K562 (cell line): ENCODE results near the gene FRMD3. TPM values are rescaled to one million over a fixed set of nuclear protein-coding genes. Genes with fewer than 3 reads are reported as not detected.

ENCODE experiments used
- ATAC-seq: fragments of 200-7000 bp; cut with Tn5 transposase; 3 replicates; pipeline ENCODE4 v1.9.1; 2020; ENCODE audit warnings: moderate library complexity
- BruUV-seq: library from RNA; stranded (reverse); fragments of 400-500 nt; replicated peaks from 2 replicates; lab custom pipeline; 2021; lab: Mats Ljungman, UMichigan
- CTCF ChIA-PET: fragments of 300-600 bp; formaldehyde crosslinking; extraction: SDS; loops from one replicate; lab custom pipeline; 2021; ENCODE audit warnings: low intra/inter-chr PET ratio; lab: Yijun Ruan, JAX
- POLR2A ChIA-PET: fragments of 300-600, 350-650 bp; sonication (Branson Sonifier 250); formaldehyde crosslinking; extraction: SDS; loops from one replicate; lab custom pipeline; 2021; ENCODE audit warnings: antibody characterized with exemption, inconsistent platforms; lab: Yijun Ruan, JAX
- DNase-seq, 4 experiments: peaks; one replicate each; pipeline versions ENCODE4 v3.0.0 to v3.0.0-alpha.2; 2011 to 2018; ENCODE audit warnings: low spot score in 3 of 4, mixed read lengths in 3 of 4; ENCODE audit errors: extremely low read depth in 1 of 4
- FAIRE-seq: peaks from 2 replicates; lab custom pipeline; 2011; peaks lifted over from hg19 to GRCh38; lab: Jason Lieb, UNC
- H2AFZ ChIP-seq: 2 replicates; pipeline ENCODE4 v1.6.0; 2011; ENCODE audit warnings: low read depth, low read length, control low read depth, inconsistent platforms
- H3K27ac ChIP-seq: fragments of 200-600 bp; 3 replicates; pipeline ENCODE4 v1.8.0; 2011; ENCODE audit warnings: low read depth, mild to moderate bottlenecking, control low read depth, inconsistent platforms, low read length, moderate library complexity, mixed read lengths; ENCODE audit errors: extremely low read depth
- H3K27me3 ChIP-seq, 2 experiments: fragments of 300-600 bp in 1 of 2; 2 replicates in 1 of 2; 3 replicates in 1 of 2; pipeline versions ENCODE4 v1.6.0 to v1.8.0; 2011; ENCODE audit warnings: inconsistent platforms in 2 of 2, low read length in 2 of 2, mild to moderate bottlenecking in 1 of 2, mixed read lengths in 1 of 2, moderate library complexity in 1 of 2; ENCODE audit not compliant: control insufficient read depth in 2 of 2, insufficient read depth in 2 of 2
- H3K36me3 ChIP-seq: fragments of 300-600 bp; 3 replicates; pipeline ENCODE4 v1.8.0; 2011; ENCODE audit warnings: mild to moderate bottlenecking, low read length, inconsistent platforms; ENCODE audit not compliant: control insufficient read depth, insufficient read depth
- H3K4me1 ChIP-seq, 2 experiments: fragments of 200-600 bp in 1 of 2; replicated peaks in 1 of 2; 2 replicates in 1 of 2; 3 replicates in 1 of 2; pipeline versions ENCODE4 v1.5.1 to v1.8.0; 2011; ENCODE audit warnings: inconsistent platforms in 2 of 2, low read length in 2 of 2, mild to moderate bottlenecking in 1 of 2, mixed read lengths in 1 of 2, moderate library complexity in 1 of 2; ENCODE audit not compliant: control insufficient read depth in 2 of 2, insufficient read depth in 2 of 2
- H3K4me2 ChIP-seq: 2 replicates; pipeline ENCODE4 v1.6.1; 2011; ENCODE audit warnings: low read length, control low read depth, inconsistent platforms, mixed read lengths; ENCODE audit not compliant: insufficient read depth
- H3K4me3 ChIP-seq: fragments of 200-600 bp; sonication (generic), shearing (Covaris generic); 2 replicates; pipeline ENCODE4 v1.5.1; 2016; ENCODE audit warnings: control low read depth, inconsistent platforms
- H3K79me2 ChIP-seq: fragments of 200-600 bp; 3 replicates; pipeline ENCODE4 v1.8.0; 2011; ENCODE audit warnings: low read length, inconsistent platforms; ENCODE audit not compliant: control insufficient read depth, insufficient read depth
- H3K9ac ChIP-seq, 2 experiments: 2 replicates each; pipeline versions ENCODE4 v1.6.0 to v1.6.1; 2011; ENCODE audit warnings: low read depth in 2 of 2, low read length in 2 of 2, control low read depth in 1 of 2, inconsistent platforms in 1 of 2, mild to moderate bottlenecking in 1 of 2, mixed read lengths in 1 of 2; ENCODE audit not compliant: insufficient read depth in 1 of 2
- H3K9me1 ChIP-seq: one replicate; pipeline ENCODE4 v1.6.0; 2011; ENCODE audit warnings: inconsistent platforms, mild to moderate bottlenecking, low read length, moderate library complexity; ENCODE audit not compliant: control insufficient read depth, insufficient read depth
- H3K9me3 ChIP-seq: replicated peaks from 2 replicates; pipeline ENCODE4 v1.5.1; 2011; ENCODE audit warnings: low read depth, low read length, inconsistent platforms; ENCODE audit not compliant: control insufficient read depth, insufficient read depth
- H4K20me1 ChIP-seq: replicated peaks from 2 replicates; pipeline ENCODE4 v1.6.1; 2011; ENCODE audit warnings: low read length, inconsistent platforms, mixed read lengths; ENCODE audit not compliant: control insufficient read depth, insufficient read depth
- E2F6 ChIP-seq, 2 experiments: IDR thresholded peaks; 2 replicates each; pipeline ENCODE4 v1.6.1; 2011; ENCODE audit warnings: borderline replicate concordance in 1 of 2, control low read depth in 1 of 2, low read depth in 1 of 2, low read length in 1 of 2, mild to moderate bottlenecking in 1 of 2, mixed read lengths in 1 of 2, moderate library complexity in 1 of 2; ENCODE audit not compliant: insufficient read depth in 1 of 2, insufficient read length in 1 of 2, poor library complexity in 1 of 2, severe bottlenecking in 1 of 2; ENCODE audit errors: extremely low read depth in 1 of 2
- KAT7 ChIP-seq: sonication (generic); formaldehyde crosslinking; IDR thresholded peaks from 2 replicates; pipeline ENCODE4 v1.8.0; 2022; ENCODE audit warnings: missing genetic modification reagents, mild to moderate bottlenecking, borderline replicate concordance
- KLF13 ChIP-seq: fragments of 450-650 bp; IDR thresholded peaks from 2 replicates; pipeline ENCODE4 v1.6.1; 2016; ENCODE audit warnings: missing genetic modification characterization, low read depth, mild to moderate bottlenecking, missing compliant biosample characterization, moderate library complexity, borderline replicate concordance
- MECOM ChIP-seq: fragments of 250-450 bp; sonication (Bioruptor Pico); IDR thresholded peaks from 2 replicates; pipeline ENCODE4 v1.8.0; 2022; ENCODE audit warnings: inconsistent platforms
- MTA1 ChIP-seq: fragments of 450-650 bp; IDR thresholded peaks from 2 replicates; pipeline ENCODE4 v1.6.1; 2017; ENCODE audit warnings: borderline replicate concordance
- PML ChIP-seq: IDR thresholded peaks from 2 replicates; pipeline ENCODE4 v1.6.1; 2012; ENCODE audit warnings: low read length, inconsistent platforms
- RBM25 ChIP-seq: fragments of 200-400 bp; formaldehyde crosslinking; IDR thresholded peaks from 2 replicates; pipeline ENCODE4 v1.6.1; 2018; ENCODE audit warnings: low read length, low read depth, moderate library complexity; ENCODE audit not compliant: severe bottlenecking
- RFX1 ChIP-seq: fragments of 450-650 bp; IDR thresholded peaks from 2 replicates; pipeline ENCODE4 v1.6.1; 2016; ENCODE audit warnings: mild to moderate bottlenecking, moderate library complexity
- TBL1XR1 ChIP-seq, 2 experiments: IDR thresholded peaks; 2 replicates each; pipeline ENCODE4 v1.6.1; 2012; ENCODE audit warnings: improper control_type of control experiment in 2 of 2, low read length in 2 of 2, mild to moderate bottlenecking in 1 of 2
- USF1 ChIP-seq: sonication (generic); formaldehyde crosslinking; IDR thresholded peaks from 2 replicates; pipeline ENCODE4 v1.9.0; 2022; ENCODE audit warnings: mild to moderate bottlenecking, missing genetic modification reagents
- USF2 ChIP-seq: sonication (generic); formaldehyde crosslinking; IDR thresholded peaks from 2 replicates; pipeline ENCODE4 v1.5.0; 2020; ENCODE audit warnings: missing genetic modification reagents
- ZFP36 ChIP-seq: fragments of 150-350 bp; IDR thresholded peaks from 2 replicates; pipeline ENCODE4 v1.6.1; 2018; ENCODE audit warnings: low read length, low read depth; ENCODE audit not compliant: partially characterized antibody
- ZNF184 ChIP-seq: sonication (generic); formaldehyde crosslinking; IDR thresholded peaks from 2 replicates; pipeline ENCODE4 v1.5.0; 2020; ENCODE audit warnings: missing genetic modification reagents
- ZZZ3 ChIP-seq: fragments of 450-650 bp; IDR thresholded peaks from 2 replicates; pipeline ENCODE4 v1.6.1; 2016; ENCODE audit warnings: antibody characterized with exemption, mild to moderate bottlenecking, moderate library complexity
- WGBS: fragments of 100-300 bp; shearing (Covaris generic); methylation state at CpG from one replicate; pipeline ENCODE4 v1.1.6; 2016; ENCODE audit warnings: low coverage, mixed read lengths; ENCODE audit not compliant: insufficient coverage; ENCODE audit errors: missing lambda C conversion rate; 5-methylcytosine and 5-hydroxymethylcytosine counted together
- in situ Hi-C: fragments of 300-500 bp; cut with MboI; formaldehyde crosslinking; loops from 4 replicates; pipeline ENCODE4 v1.15.0; 2018; ENCODE audit warnings: inconsistent platforms, mixed read lengths
- intact Hi-C: fragments of 100-400 bp; cut with micrococcal nuclease; formaldehyde crosslinking; loops from 2 replicates; pipeline ENCODE4 v1.14.2; 2022
- polyA plus RNA-seq, 8 experiments: library from polyadenylated mRNA; depleted of rRNA in 4 of 8; stranded (reverse) in 5 of 8; unstranded in 3 of 8; fragments of >200 nt; fragmentation: Nextera tagmentation in 2 of 8; fragmentation: Illumina TruSeq in 1 of 8; extraction: Ambion mirVana in 2 of 8; extraction: Trizol in 1 of 8; gene quantifications; 2 replicates each; pipeline versions ENCODE4 v1.2.1 to v1.2.3, GENCODE V29; 2011 to 2014; ENCODE audit warnings: inconsistent platforms in 1 of 8, missing spikeins in 1 of 8
- total RNA-seq, 7 experiments: library from RNA; depleted of rRNA in 6 of 7; stranded (reverse); fragments of >200 nt in 6 of 7; fragmentation: Illumina TruSeq in 2 of 7; extraction: Trizol in 2 of 7; gene quantifications; 2 replicates each; pipeline versions ENCODE4 v1.2.1 to v1.2.3, GENCODE V29; 2011 to 2021; ENCODE audit warnings: low replicate concordance in 1 of 7

The FRMD3 gene
- total and polyA plus RNA-seq, 9 of the 15 experiments (the other 6 are each of a cell fraction or from before 2014, with no cell fraction given), result 0.09 to 0.51 (median 0.21) TPM

GRCh38 chr9:83396813-83397212 lies 141.4 kb downstream of the FRMD3 start:
- no peak for TF ChIP-seq E2F6 (IDR thresholded peaks at IDR 0.05; ENCODE audit: borderline replicate concordance in 1 of 2, extremely low read depth in 1 of 2, insufficient read depth in 1 of 2, insufficient read length in 1 of 2, low read depth in 1 of 2, low read length in 1 of 2, poor library complexity in 1 of 2, severe bottlenecking in 1 of 2)
- TF ChIP-seq MTA1, result no peak
- TF ChIP-seq, all 486 proteins: peak for 0
- CTCF ChIA-PET, result no interaction called here

GRCh38 chr9:83396342-83396741 lies 141.9 kb downstream of the FRMD3 start:
- H3K4me2 ChIP-seq, result no peak overlapping the region
- FAIRE-seq (no peak), ATAC-seq (peak; percentile 61; the same call in 2 of the 3 replicates), DNase-seq (peak; percentile 0 to 47 (median 34))
- H3K4me1 ChIP-seq, result no peaks in the 10 kb centered on the region
- intact Hi-C loops, result no loop called here
- H3K79me2 ChIP-seq, result no peaks in the 10 kb centered on the region
- BruUV-seq, result no TSS peak
- in situ Hi-C loops, result no loop called here
- H3K27me3 ChIP-seq, result no peaks in the 10 kb centered on the region
- H4K20me1 ChIP-seq, result no peaks in the 10 kb centered on the region
- 12% methylated on average over 6 of the region's 6 CpGs for WGBS
- H3K9me1 ChIP-seq, result no peaks in the 10 kb centered on the region
- CTCF ChIA-PET, result no interaction called here
- no peak overlapping the region for H2AFZ ChIP-seq
- no peak overlapping the region for H3K9ac ChIP-seq
- H3K27ac ChIP-seq, result no peak overlapping the region
- POLR2A ChIA-PET, result interaction anchor here (0.8 kb wide), 1 partner anchor 156 kb away, joined by 3 read pairs; no protein-coding TSS in a partner anchor
- H3K9me3 ChIP-seq, result no peaks in the 10 kb centered on the region
- no peaks in the 10 kb centered on the region for H3K36me3 ChIP-seq
- H3K4me3 ChIP-seq, result no peak overlapping the region
- peak; percentile 73 for TF ChIP-seq USF2 (CRISPR knock-in tag)
- TF ChIP-seq RBM25, result peak; percentile 16
- no peak for TF ChIP-seq KAT7 (CRISPR knock-in tag)
- no peak for TF ChIP-seq ZFP36
- no peak for TF ChIP-seq ZZZ3
- TF ChIP-seq ZNF184, result no peak
- TF ChIP-seq MECOM (CRISPR knock-in tag), result no peak
- no peak for TF ChIP-seq PML
- no peak for TF ChIP-seq KLF13
- no peak for TF ChIP-seq RFX1
- peak; percentile 46 for TF ChIP-seq USF1
- TF ChIP-seq TBL1XR1 (IDR thresholded peaks at IDR 0.05; ENCODE audit: low read length in 2 of 2), result no peak

More at GRCh38 chr9:83396813-83397212, 141.4 kb downstream of the FRMD3 start:
- no peaks in the 10 kb centered on the region for H3K79me2 ChIP-seq
- no peaks in the 10 kb centered on the region for H3K4me1 ChIP-seq
- no peak overlapping the region for H3K9ac ChIP-seq
- intact Hi-C loops, result no loop called here
- H2AFZ ChIP-seq, result no peak overlapping the region
- no peaks in the 10 kb centered on the region for H3K9me3 ChIP-seq
- no peaks in the 10 kb centered on the region for H3K36me3 ChIP-seq
- 8% methylated on average over 4 of the region's 4 CpGs for WGBS
- no peak overlapping the region for H3K27ac ChIP-seq
- no peak for DNase-seq
- H3K27me3 ChIP-seq, result no peaks in the 10 kb centered on the region
- H4K20me1 ChIP-seq, result no peaks in the 10 kb centered on the region
- BruUV-seq, result no TSS peak
- in situ Hi-C loops, result no loop called here
- no peak overlapping the region for H3K4me2 ChIP-seq
- POLR2A ChIA-PET, result interaction anchor here (0.8 kb wide), 1 partner anchor 156 kb away, joined by 3 read pairs; no protein-coding TSS in a partner anchor
- ATAC-seq, result no peak
- no peaks in the 10 kb centered on the region for H3K9me1 ChIP-seq
- H3K4me3 ChIP-seq, result no peak overlapping the region
- no peak for FAIRE-seq
